H9 (cell line): ENCODE results near the gene CABP4. TPM values are rescaled to one million over a fixed set of nuclear protein-coding genes. Genes with fewer than 3 reads are reported as not detected.

Source experiments
- DNase-seq: peaks from one replicate; pipeline ENCODE4 v3.0.0-alpha.2; 2017
- H2AFZ ChIP-seq: one replicate; pipeline ENCODE4 v1.6.1; 2013; ENCODE audit warnings: mild to moderate bottlenecking, low read length, control low read depth, moderate library complexity
- H2AK5ac ChIP-seq: 2 replicates; pipeline ENCODE4 v1.6.1; 2013; ENCODE audit warnings: low read length, control low read depth, mixed read lengths; ENCODE audit not compliant: insufficient read length
- H2BK120ac ChIP-seq: one replicate; pipeline ENCODE4 v1.6.1; 2013; ENCODE audit warnings: low read depth, mild to moderate bottlenecking, low read length, control low read depth, inconsistent platforms; ENCODE audit not compliant: poor library complexity, severe bottlenecking
- H2BK12ac ChIP-seq: 2 replicates; pipeline ENCODE4 v1.6.1; 2013; ENCODE audit warnings: low read length, control low read depth, mixed read lengths, low read depth; ENCODE audit not compliant: insufficient read length
- H2BK15ac ChIP-seq: 2 replicates; pipeline ENCODE4 v1.6.1; 2013; ENCODE audit warnings: low read depth, low read length, control low read depth
- H2BK20ac ChIP-seq: one replicate; pipeline ENCODE4 v1.6.1; 2013; ENCODE audit warnings: low read depth, mild to moderate bottlenecking, low read length, control low read depth, inconsistent platforms; ENCODE audit not compliant: poor library complexity, severe bottlenecking
- H2BK5ac ChIP-seq: 2 replicates; pipeline ENCODE4 v1.6.1; 2013; ENCODE audit warnings: low read length, control low read depth, mixed read lengths; ENCODE audit not compliant: insufficient read length
- H3K14ac ChIP-seq: 2 replicates; pipeline ENCODE4 v1.6.1; 2013; ENCODE audit warnings: low read length, control low read depth; ENCODE audit not compliant: insufficient read depth
- H3K18ac ChIP-seq: 2 replicates; pipeline ENCODE4 v1.6.1; 2013; ENCODE audit warnings: low read depth, mild to moderate bottlenecking, mixed read lengths, low read length, control low read depth; ENCODE audit not compliant: insufficient read length
- H3K23ac ChIP-seq: 2 replicates; pipeline ENCODE4 v1.6.1; 2013; ENCODE audit warnings: low read length, control low read depth, mixed read lengths, low read depth; ENCODE audit not compliant: insufficient read length
- H3K23me2 ChIP-seq: 2 replicates; pipeline ENCODE4 v1.6.1; 2013; ENCODE audit warnings: low read depth, mild to moderate bottlenecking, mixed read lengths, low read length, control low read depth; ENCODE audit not compliant: insufficient read length, poor library complexity, severe bottlenecking
- H3K27ac ChIP-seq: 2 replicates; pipeline ENCODE4 v1.5.1; 2013; ENCODE audit warnings: low read length, control low read depth, mixed read lengths, low read depth; ENCODE audit not compliant: insufficient read length
- H3K27me3 ChIP-seq: 2 replicates; pipeline ENCODE4 v1.6.1; 2013; ENCODE audit warnings: low read length, control low read depth, inconsistent platforms; ENCODE audit not compliant: insufficient read depth
- H3K4ac ChIP-seq: 2 replicates; pipeline ENCODE4 v1.6.1; 2013; ENCODE audit warnings: low read depth, mild to moderate bottlenecking, control low read depth, inconsistent platforms, low read length, moderate library complexity
- H3K4me1 ChIP-seq: 2 replicates; pipeline ENCODE4 v1.6.1; 2013; ENCODE audit warnings: low read length, control low read depth, inconsistent platforms; ENCODE audit not compliant: insufficient read depth
- H3K4me2 ChIP-seq: 2 replicates; pipeline ENCODE4 v1.6.1; 2013; ENCODE audit warnings: low read length, control low read depth, mixed read lengths; ENCODE audit not compliant: insufficient read length, insufficient read depth
- H3K56ac ChIP-seq: 2 replicates; pipeline ENCODE4 v1.6.1; 2013; ENCODE audit warnings: low read depth, mild to moderate bottlenecking, mixed read lengths, low read length, control low read depth; ENCODE audit not compliant: insufficient read length
- H3K79me1 ChIP-seq: 2 replicates; pipeline ENCODE4 v1.6.1; 2013; ENCODE audit warnings: low read depth, mild to moderate bottlenecking, moderate library complexity, low read length, control low read depth, inconsistent platforms; ENCODE audit not compliant: insufficient read depth, poor library complexity, severe bottlenecking
- H3K79me2 ChIP-seq: 2 replicates; pipeline ENCODE4 v1.6.1; 2013; ENCODE audit warnings: low read length, control low read depth, inconsistent platforms; ENCODE audit not compliant: insufficient read depth
- H3K9ac ChIP-seq: 2 replicates; pipeline ENCODE4 v1.6.1; 2013; ENCODE audit warnings: low read length, control low read depth, mixed read lengths; ENCODE audit not compliant: insufficient read length; ENCODE audit errors: extremely low read depth
- H3K9me3 ChIP-seq: one replicate; pipeline ENCODE4 v1.6.1; 2013; ENCODE audit warnings: low read depth, low read length, inconsistent platforms; ENCODE audit not compliant: control insufficient read depth
- H3T11ph ChIP-seq: one replicate; pipeline ENCODE4 v1.6.1; 2013; ENCODE audit warnings: mild to moderate bottlenecking, low read length, control low read depth, inconsistent platforms
- H4K20me1 ChIP-seq: one replicate; pipeline ENCODE4 v1.6.1; 2013; ENCODE audit not compliant: control insufficient read depth, insufficient read length, insufficient read depth
- H4K5ac ChIP-seq: 2 replicates; pipeline ENCODE4 v1.6.1; 2013; ENCODE audit warnings: low read depth, mild to moderate bottlenecking, mixed read lengths, low read length, control low read depth; ENCODE audit not compliant: insufficient read length
- H4K8ac ChIP-seq: replicated peaks from 2 replicates; pipeline ENCODE4 v1.6.1; 2013; ENCODE audit warnings: low read length, control low read depth, mixed read lengths, low read depth; ENCODE audit not compliant: insufficient read length
- H4K91ac ChIP-seq: 2 replicates; pipeline ENCODE4 v1.6.1; 2013; ENCODE audit warnings: low read depth, mild to moderate bottlenecking, moderate library complexity, mixed read lengths, low read length, control low read depth; ENCODE audit not compliant: insufficient read length
- H3K27ac Mint-ChIP-seq, 3 experiments: 2 replicates in 2 of 3; 3 replicates in 1 of 3; pipeline ENCODE4 v1.8.0; 2020 to 2021; ENCODE audit warnings: mixed read lengths in 3 of 3, mild to moderate bottlenecking in 1 of 3, moderate library complexity in 1 of 3
- H3K27me3 Mint-ChIP-seq: 2 replicates; pipeline ENCODE4 v1.8.0; 2021; ENCODE audit warnings: low read depth, mild to moderate bottlenecking, moderate library complexity, mixed read lengths
- H3K36me3 Mint-ChIP-seq, 3 experiments: 2 replicates in 2 of 3; 3 replicates in 1 of 3; pipeline ENCODE4 v1.8.0; 2020 to 2021; ENCODE audit warnings: low read depth in 3 of 3, mixed read lengths in 3 of 3; ENCODE audit not compliant: insufficient read depth in 1 of 3
- H3K4me1 Mint-ChIP-seq, 2 experiments: 2 replicates each; pipeline ENCODE4 v1.8.0; 2020; ENCODE audit warnings: mixed read lengths in 2 of 2
- H3K4me3 Mint-ChIP-seq, 2 experiments: 2 replicates in 1 of 2; 3 replicates in 1 of 2; pipeline ENCODE4 v1.8.0; 2020 to 2021; ENCODE audit warnings: mild to moderate bottlenecking in 2 of 2, mixed read lengths in 2 of 2, moderate library complexity in 1 of 2
- H3K9me3 Mint-ChIP-seq, 2 experiments: 2 replicates in 1 of 2; 3 replicates in 1 of 2; pipeline ENCODE4 v1.8.0; 2020; ENCODE audit warnings: mild to moderate bottlenecking in 2 of 2, mixed read lengths in 2 of 2, moderate library complexity in 1 of 2
- CTCF ChIP-seq: fragments of 200-600 bp; sonication (generic); conservative IDR thresholded peaks from 3 replicates; pipeline ENCODE4 v1.8.0; 2021; ENCODE audit warnings: antibody characterized with exemption, mild to moderate bottlenecking
- WGBS: extraction: QIAGEN DNeasy Blood & Tissue Kit; methylation state at CpG from one replicate; pipeline ENCODE4 v1.1.7; 2013; ENCODE audit warnings: missing lambda C conversion rate, low lambda C conversion rate, mixed read lengths; ENCODE audit not compliant: insufficient read length; ENCODE audit errors: extremely low coverage; 5-methylcytosine and 5-hydroxymethylcytosine counted together
- total RNA-seq: library from RNA; stranded (reverse); gene quantifications from 2 replicates; pipeline ENCODE4 v1.2.1, GENCODE V29; 2021

Gene CABP4
- total RNA-seq, 1 experiment from 2014 or later, result not detected

GRCh38 chr11:67495234-67496005, 40.3 kb downstream of the CABP4 start:
- Histone ChIP-seq H3K4ac (no peak overlapping the region), H2BK20ac (no peak overlapping the region), H3K14ac (no peak overlapping the region), H3K27ac (no peak overlapping the region), H2AFZ (no peak overlapping the region), H4K5ac (no peak overlapping the region), H3K56ac (no peak overlapping the region), H3K9ac (no peak overlapping the region), H4K20me1 (no peaks in the 10 kb centered on the region), H3K23ac (no peak overlapping the region), H3K27me3 (no peaks in the 10 kb centered on the region), H3K9me3 (no peaks in the 10 kb centered on the region), H3K18ac (no peak overlapping the region), H3K4me1 (no peaks in the 10 kb centered on the region), H2BK5ac (no peak overlapping the region), H3K79me2 (no peaks in the 10 kb centered on the region), H2BK12ac (no peak overlapping the region), H3T11ph (no peak overlapping the region), H4K8ac (no peak overlapping the region), H3K79me1 (no peaks in the 10 kb centered on the region), H3K23me2 (no peaks in the 10 kb centered on the region), H2AK5ac (no peak overlapping the region), H2BK15ac (no peak overlapping the region), H4K91ac (no peak overlapping the region), H3K4me2 (no peak overlapping the region), H2BK120ac (no peak overlapping the region)
- Mint-ChIP-seq H3K9me3 (no peaks in the 10 kb centered on the region), H3K36me3 (peaks cover under 1 to 26% (median 6%) of the 10 kb centered on the region in 3 experiments; a peak in 6 of 7 replicates), H3K27ac (0 out of 7 replicates have a peak overlapping the region, but pooled peaks of 1 of the 3 experiments have one; percentile 32), H3K4me3 (no peak overlapping the region), H3K4me1 (no peaks in the 10 kb centered on the region), H3K27me3 (no peaks in the 10 kb centered on the region)
- no peak for TF ChIP-seq CTCF
- no peak for DNase-seq
- no CpG with 5 or more reads among the region's 16 CpGs for WGBS
